NCI-H446 (cell line): ENCODE data around the gene RAB17.

ENCODE experiments used
- DNase-seq, 2 experiments: peaks; one replicate each; lab custom pipeline; 2025; lab: John Stamatoyannopoulos, UW

The RAB17 gene

GRCh38 chr2:237538901-237539300 is 51.6 kb downstream of the RAB17 start:
- no peak for DNase-seq

GRCh38 chr2:237538001-237538720 is 52.4 kb downstream of the RAB17 start:
- DNase-seq = no peak

GRCh38 chr2:237536617-237537016 is 53.9 kb downstream of the RAB17 start:
- DNase-seq = no peak

GRCh38 chr2:237536083-237536415 is 54.5 kb downstream of the RAB17 start:
- DNase-seq = no peak

- DNase-seq = no peak
These were observed 55.0 kb downstream of the RAB17 start for GRCh38 chr2:237535385-237536082.

- no peak for DNase-seq
These were observed 56.2 kb downstream of the RAB17 start for GRCh38 chr2:237534380-237534779.

GRCh38 chr2:237533668-237534161 is 56.8 kb downstream of the RAB17 start:
- DNase-seq = no peak

GRCh38 chr2:237532160-237532559 is 58.4 kb downstream of the RAB17 start:
- DNase-seq = no peak

GRCh38 chr2:237530472-237531433 is 59.8 kb downstream of the RAB17 start:
- DNase-seq = no peak

- DNase-seq = no peak
These were observed 60.8 kb downstream of the RAB17 start for GRCh38 chr2:237529452-237530402.

GRCh38 chr2:237527766-237528165 is 62.8 kb downstream of the RAB17 start:
- DNase-seq = no peak

- no peak for DNase-seq
These were observed 63.3 kb downstream of the RAB17 start for GRCh38 chr2:237527233-237527632.

- no peak for DNase-seq
These were observed 64.9 kb downstream of the RAB17 start for GRCh38 chr2:237525559-237526157.

- DNase-seq = no peak
These were observed 65.9 kb downstream of the RAB17 start for GRCh38 chr2:237524631-237525030.
